Measurements from ENCODE around the gene E2F6.
"Not testable (repeated sequence)": the region's sequence is repeated elsewhere in the genome, so short reads cannot be mapped to it uniquely, and the experiment has no call there.

E2F6 gene

DNA sequence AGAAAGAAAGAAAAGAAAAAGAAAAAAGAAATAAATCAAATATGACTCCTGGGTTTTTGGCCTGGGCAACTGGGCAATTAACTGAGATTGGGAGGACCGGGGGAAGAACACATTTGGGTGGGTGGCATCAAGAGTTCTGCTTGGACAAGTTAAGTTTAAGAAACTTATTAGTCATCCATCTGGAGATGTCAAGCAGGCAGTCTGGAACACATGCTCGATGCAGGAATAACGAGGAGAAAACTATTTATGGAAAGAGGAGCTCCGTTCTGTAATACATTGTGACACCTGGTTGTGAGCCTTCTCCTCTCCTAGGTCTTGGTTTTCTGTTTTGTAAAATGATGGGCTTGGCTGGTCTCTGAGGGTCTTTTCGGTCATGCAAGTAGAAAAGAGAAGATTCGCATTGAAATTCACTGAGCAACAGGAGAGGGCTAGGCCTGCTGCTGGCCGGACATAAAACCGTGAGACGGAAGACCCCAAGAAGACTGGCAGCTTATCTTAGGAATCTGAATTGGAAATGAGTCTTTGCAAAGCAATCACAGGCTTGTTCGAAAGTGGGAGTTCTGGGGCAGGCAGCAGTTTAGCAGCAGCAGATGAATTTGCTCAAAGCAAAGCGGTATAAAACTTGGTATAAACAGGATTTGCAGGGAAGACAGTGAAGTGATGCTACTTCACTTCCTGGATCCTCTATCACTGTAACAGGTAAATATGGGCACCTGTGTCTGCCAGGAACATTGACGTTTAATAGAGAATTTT is 51.4 kb downstream of the E2F6 start:
- DNase-seq (ENCODE audit: low read depth in 2 of 2) = no peak

DNA sequence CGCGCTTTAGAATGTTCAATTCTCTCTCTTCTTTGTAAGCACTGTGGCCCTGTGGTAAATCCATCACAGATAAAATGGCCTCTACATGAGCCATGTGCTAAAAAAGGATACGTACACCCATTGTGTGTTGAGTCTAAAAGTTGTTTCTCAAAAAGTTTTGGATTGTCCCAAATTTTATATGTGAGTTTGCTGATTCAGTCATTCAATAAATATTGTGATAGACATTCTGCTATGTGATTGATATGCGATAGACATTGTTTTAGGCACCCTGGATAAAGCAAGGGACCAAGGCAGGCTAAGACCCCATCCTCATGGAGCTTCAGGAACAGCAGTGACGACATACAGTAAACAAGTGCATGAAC is 53.5 kb downstream of the E2F6 start:
- DNase-seq (ENCODE audit: low read depth in 2 of 2) = no peak

DNA sequence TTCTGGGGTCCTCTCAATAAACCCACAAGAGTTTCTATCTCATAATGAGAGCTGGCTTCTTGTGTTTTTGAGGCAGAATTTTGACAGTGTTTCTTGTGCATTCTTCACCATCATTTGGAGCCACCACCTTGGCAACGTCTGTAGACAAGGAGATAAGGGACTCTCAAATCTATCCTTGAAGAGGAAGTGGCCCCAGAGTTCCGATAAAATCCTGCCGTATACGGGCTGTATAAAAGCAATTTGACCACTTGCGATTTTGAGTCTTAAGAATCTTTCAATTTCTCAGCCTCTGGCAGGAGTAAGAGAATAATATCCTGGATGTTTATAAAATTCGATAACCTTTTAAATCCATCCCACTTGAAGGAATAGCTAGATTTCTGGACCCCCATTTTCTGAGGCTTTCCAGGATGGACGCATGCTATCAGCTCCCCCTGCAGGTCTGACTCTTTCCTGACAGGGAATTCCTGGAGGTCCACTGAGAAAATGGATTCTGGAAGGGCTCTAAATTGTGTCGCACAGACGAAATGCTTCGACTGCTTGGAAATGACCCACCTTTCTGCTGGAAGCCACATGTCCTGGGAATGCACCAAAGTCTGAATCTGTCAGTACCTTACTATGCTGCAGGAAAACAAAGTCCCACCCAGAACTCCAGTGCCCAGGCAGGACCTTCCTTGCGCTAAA is 54.1 kb downstream of the E2F6 start:
- DNase-seq (ENCODE audit: low read depth in 2 of 2) = no peak

DNA sequence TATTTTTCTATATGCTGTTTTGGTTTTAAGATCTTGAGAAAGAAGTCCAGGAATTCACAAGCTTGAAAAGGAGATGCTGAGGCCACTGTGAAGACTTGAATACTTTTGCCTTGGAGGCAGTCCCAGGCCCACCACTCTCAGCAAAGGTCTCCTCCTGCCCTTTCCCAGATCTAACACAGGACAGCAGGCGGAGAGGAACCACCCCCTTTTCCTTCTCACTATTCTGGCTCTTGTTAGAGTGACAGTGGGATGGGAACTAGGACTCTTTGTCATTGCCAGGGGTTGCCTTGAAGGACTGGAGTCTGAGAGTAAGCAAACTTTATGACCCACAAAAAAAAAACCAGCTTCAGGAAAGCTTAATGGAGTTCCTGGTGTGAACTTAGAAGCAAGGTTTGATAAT is 54.7 kb downstream of the E2F6 start:
- DNase-seq (ENCODE audit: low read depth in 2 of 2) = no peak

- DNase-seq (ENCODE audit: low read depth in 2 of 2) = no peak
These were observed 55.9 kb downstream of the E2F6 start for GRCh38 chr2:11410101-11410500.

DNA sequence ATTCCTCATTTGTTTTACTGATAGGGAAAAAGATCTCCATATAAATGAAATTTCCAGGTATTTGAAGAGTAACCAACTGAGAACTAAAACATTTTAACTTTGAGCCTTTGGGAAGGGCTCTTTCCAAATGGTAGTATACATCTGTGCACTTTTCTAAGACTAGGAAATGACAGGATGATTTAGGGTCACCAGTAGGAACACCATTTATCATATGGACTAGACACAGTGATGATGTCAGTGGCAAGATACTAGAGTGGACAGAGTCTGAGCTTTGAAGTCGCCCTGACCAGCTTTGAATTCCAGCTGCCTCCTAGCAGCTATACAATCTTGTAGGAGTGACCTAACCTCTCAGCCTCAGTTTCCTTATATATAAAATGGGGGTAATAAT is 56.4 kb downstream of the E2F6 start:
- DNase-seq (ENCODE audit: low read depth in 2 of 2) = no peak

DNA sequence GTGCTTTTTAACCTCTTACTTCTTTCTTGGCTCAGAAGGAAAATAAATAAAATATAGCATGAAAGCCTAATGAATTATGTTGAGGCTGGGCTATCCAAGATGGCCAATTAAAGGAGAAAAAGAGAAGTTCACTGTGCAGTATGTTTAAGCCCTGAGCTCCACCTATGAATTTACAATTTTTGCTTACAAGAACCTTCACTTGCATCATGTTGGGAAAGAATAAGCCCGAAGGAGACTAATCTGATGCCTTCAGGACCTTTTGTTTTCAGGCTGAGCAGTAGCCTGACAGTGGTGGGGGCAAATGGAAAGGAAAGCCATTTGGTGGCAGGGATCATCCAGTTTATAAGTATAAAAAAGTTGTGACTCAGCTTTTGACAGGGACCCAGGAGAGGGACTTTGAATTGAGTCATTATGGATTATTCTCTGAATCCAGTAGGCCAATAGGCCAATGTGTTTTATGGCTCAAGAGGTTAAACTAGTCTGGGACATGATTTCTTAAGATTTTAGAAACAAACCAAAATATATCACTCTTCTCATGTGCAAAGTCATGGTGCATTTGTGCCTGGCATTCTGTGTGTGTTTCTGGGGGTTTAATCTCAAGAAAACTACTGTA is 56.9 kb downstream of the E2F6 start:
- DNase-seq (ENCODE audit: low read depth in 2 of 2) = no peak

DNA sequence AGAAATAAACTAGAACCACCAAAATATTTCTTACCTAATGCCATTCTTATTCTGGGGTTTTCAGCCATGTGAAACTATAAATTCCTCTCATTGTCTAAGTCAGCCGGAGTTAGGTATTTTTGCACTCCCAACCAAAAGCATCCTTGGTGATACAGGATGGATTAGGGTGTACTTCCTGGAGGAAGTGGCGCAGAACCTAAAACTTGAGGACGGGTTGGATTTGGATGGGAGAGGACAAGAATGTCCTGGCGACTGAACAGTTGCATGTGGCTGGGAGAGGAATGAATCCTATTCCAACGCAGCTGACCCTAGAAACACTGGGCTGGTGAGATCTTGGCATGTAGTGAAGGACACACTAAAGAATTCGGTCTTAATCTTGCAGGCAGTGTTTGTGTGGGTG is 58.5 kb downstream of the E2F6 start:
- DNase-seq (ENCODE audit: low read depth in 2 of 2) = no peak

DNA sequence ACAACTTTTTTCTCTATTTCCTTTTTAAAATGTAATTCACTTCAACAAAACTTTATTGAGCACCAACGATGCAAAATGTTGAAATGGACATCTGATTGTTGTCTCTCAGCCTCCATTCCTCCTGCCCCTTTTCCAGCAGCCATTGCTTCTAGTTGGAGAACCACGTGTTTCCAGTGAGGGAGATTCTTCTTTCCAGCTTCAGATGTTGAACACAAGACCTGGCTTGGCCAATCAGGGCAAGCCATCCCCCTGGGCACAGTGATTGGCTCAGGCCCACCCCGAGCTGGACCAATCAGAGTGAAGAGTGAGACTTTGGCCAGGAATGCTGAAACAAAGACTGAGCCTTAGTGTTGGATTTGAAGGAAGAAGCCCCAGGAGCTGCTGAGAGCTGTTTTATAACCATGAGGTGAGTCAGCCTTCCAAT is 59.0 kb downstream of the E2F6 start:
- no peak for DNase-seq (ENCODE audit: low read depth in 2 of 2)

DNA sequence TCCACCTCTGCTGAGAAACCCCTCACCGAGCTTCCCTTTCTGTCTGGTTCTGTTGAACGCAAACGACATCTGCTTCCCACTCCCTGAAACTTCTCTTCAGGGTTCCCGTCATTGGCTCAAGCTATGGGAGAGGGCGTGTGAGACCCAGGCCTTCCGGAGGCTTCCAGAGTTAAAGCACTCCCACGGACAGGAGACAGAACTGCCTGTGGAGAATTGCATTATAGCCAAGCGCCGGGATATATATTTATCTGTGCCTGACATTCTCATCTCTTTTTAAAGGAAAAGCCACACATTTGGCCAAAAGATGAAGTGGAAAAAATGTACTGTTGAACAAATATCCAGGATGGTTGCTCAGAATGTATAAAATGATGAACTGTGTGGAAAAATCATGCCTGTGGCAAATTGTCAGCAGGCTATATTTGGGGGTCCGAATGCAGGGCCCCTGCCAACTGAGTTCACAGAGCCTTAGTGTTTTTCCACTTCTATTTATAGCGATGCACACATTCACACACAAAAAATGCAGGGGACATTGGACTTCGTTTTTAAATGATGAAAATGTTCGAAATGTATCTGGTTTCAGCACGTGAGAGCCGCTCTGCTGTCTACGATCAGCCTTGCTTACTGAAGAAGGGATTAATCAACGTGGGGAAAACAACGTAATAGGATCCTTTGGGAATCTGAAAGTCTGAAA is 59.5 kb downstream of the E2F6 start:
- no peak for DNase-seq (ENCODE audit: low read depth in 2 of 2)

DNA sequence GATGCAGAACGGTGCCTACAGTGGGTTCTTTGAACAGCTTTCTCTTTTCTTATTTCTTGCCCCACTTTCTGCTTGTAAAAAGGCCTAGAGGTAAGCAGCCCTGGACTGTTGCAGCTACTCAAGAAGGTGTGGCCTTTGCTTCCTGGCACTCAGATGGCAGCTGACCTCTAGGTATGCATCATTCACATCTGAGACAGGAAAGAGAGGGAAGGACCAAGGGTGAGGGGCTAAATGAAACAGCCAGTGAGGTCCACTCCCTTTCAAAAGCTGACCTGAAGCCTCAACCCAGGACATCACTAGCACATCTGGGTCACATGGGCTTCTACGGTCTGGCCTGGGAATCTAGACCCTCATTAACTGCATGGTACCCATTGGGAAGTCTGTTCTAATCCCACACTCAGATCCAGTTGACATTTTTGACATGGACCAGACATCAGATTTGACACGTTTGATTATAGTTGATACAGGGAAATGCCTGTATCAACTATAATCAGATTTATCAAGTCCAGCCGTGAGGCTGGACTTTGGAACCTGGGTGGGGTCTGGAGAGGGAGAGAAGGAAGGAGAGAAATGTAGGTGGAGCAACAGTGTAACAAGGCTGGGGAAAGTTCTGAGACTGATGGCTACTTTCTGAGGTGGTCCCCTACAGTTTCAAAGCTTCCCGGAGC is 60.2 kb downstream of the E2F6 start:
- no peak for DNase-seq (ENCODE audit: low read depth in 2 of 2)

GRCh38 chr2:11405074-11405406 is 60.9 kb downstream of the E2F6 start:
- DNase-seq (ENCODE audit: low read depth in 2 of 2) = not testable (repeated sequence)

DNA sequence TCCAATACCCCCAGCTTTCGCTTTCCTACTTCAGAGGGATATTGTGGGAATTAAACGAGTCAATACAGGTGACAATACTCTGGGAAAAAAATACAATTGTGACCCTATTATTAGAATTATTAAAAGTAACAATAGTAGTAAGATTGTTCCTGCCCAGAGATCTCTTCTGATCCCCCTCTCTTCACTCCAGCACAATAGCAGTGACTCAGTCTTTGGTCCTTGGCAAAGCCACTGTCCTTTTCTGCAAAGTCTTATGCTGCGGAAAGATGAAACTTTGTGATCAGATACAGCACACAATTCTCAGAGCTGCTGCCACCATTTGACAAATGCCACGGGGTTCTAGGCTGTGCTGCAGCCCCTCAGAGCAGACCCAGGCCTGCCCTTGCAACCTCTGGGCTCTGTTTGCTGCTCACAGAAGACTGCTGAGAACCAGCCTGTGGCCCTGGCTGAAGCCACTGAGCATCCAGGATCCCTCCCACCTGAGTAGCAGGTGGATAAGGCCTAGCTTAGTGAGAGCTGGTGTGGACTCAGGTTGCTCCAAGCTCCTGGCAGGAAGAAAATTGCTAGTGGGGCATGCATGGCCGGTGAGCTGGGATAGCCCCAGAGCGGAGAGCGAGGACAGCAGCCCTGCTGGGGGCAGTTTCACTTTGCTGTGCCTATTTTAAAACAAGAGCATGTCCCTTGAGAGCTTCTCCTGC is 61.4 kb downstream of the E2F6 start:
- DNase-seq (ENCODE audit: low read depth in 2 of 2) = no peak

GRCh38 chr2:11402436-11402835 is 63.5 kb downstream of the E2F6 start:
- DNase-seq (ENCODE audit: low read depth in 2 of 2) = no peak

DNA sequence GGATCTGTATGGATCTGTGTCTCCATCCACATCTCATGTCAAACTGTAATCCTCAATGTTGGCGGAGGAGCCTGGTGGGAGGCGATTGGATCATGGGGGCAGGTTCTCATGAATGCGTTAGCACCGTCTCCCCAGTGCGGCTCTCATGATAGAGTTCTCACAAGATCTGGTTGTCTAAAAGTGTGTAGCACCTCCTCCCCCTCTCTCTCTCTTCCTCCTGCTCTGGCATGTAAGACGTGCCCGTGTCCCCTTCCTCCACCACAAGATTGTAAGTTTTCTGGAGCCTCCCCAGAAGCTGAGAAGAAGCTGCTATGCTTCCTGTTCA is 66.6 kb downstream of the E2F6 start:
- DNase-seq (ENCODE audit: low read depth in 2 of 2) = no peak

DNA sequence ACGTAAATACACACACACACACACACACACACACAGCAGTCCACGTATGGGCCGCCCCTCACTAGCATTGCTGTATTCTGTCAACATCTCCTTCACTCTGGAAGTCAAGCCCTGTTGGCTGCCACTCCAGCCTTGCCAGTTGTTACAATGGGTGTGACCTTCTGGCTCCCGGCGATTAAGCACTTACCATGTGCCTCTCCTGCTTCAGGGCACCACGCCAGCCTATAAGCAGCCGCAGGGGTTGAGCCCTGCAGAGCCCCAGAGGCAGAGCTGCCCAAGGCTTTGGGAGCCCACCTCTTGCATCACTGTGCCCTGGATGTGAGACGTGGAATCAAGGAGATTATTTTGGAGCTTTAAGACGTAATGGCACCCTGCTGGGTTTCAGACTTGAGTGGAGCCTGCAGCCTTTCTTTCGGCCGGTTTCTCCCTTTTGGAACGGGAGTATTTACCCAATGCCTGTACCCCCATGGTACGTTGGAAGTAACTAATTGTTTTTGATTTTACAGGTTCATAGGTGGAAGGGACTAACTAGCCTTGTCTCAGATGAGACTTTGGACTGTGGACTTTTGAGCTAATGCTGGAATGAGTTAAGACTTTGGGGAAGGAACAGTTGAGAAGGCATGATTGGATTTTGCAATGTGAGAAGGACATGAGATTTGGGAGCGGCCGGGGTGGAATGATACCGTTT is 67.1 kb downstream of the E2F6 start:
- no peak for DNase-seq (ENCODE audit: low read depth in 2 of 2)

- DNase-seq (ENCODE audit: low read depth in 2 of 2) = no peak
These were observed 68.4 kb downstream of the E2F6 start for GRCh38 chr2:11397513-11397912.

GRCh38 chr2:11396467-11397445 is 69.2 kb downstream of the E2F6 start:
- DNase-seq (ENCODE audit: low read depth in 2 of 2) = no peak

DNA sequence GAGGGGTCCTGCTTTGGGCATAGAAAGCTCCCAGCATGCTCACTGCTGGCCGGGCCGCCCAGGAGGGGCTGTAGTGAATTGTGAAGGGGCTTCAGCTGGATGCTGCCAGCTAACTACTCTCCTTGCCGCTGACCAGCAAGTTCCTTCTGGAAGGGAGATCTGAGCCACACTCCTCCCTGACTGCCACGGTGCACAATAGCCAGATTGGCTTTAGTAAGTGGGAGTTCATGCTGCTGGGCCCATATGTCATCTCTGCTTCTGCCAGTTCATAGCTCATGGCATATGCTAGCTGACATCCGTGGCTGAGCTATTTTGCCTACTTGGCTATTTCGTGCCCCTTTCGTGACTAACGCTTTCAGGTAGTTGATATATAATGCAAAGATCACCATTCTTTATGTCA is 69.9 kb downstream of the E2F6 start:
- DNase-seq (ENCODE audit: low read depth in 2 of 2) = no peak

- no peak for DNase-seq (ENCODE audit: low read depth in 2 of 2)
These were observed 70.6 kb downstream of the E2F6 start for GRCh38 chr2:11395389-11395788.
